Activated CD4-positive, alpha-beta T cell treated with anti-CD3 and anti-CD28 coated beads, Interleukin-2, amount 50 U/mL, for 48 hours (primary cell): Measurements from ENCODE around the gene TBC1D1.

ENCODE experiments used
- DNase-seq, 2 experiments: peaks; one replicate each; pipeline ENCODE4 v3.0.0-alpha.2; 2020

Gene TBC1D1

GRCh38 chr4:38154681-38155588 lies 264.1 kb downstream of the TBC1D1 start:
- no peak for DNase-seq

- DNase-seq: no peak
Measured at GRCh38 chr4:38155589-38156294, 264.9 kb downstream of the TBC1D1 start.

- DNase-seq: no peak
Measured at GRCh38 chr4:38157592-38157991, 266.7 kb downstream of the TBC1D1 start.

GRCh38 chr4:38160487-38161207 lies 269.8 kb downstream of the TBC1D1 start:
- peak; percentile 29 to 54 for DNase-seq

- no peak for DNase-seq
Measured at GRCh38 chr4:38161208-38162113, 270.6 kb downstream of the TBC1D1 start.

- DNase-seq: no peak
Measured at GRCh38 chr4:38162240-38162784, 271.4 kb downstream of the TBC1D1 start.

- DNase-seq: no peak
Measured at GRCh38 chr4:38163216-38164006, 272.5 kb downstream of the TBC1D1 start.

GRCh38 chr4:38164346-38164745 lies 273.5 kb downstream of the TBC1D1 start:
- DNase-seq: no peak

GRCh38 chr4:38166082-38166481 lies 275.2 kb downstream of the TBC1D1 start:
- DNase-seq: no peak

- no peak for DNase-seq
Measured at GRCh38 chr4:38166768-38167167, 275.9 kb downstream of the TBC1D1 start.

GRCh38 chr4:38167973-38168372 lies 277.1 kb downstream of the TBC1D1 start:
- DNase-seq: no peak

GRCh38 chr4:38169524-38169923 lies 278.6 kb downstream of the TBC1D1 start:
- no peak for DNase-seq

- DNase-seq: no peak
Measured at GRCh38 chr4:38170338-38171169, 279.7 kb downstream of the TBC1D1 start.

GRCh38 chr4:38172078-38172477 lies 281.2 kb downstream of the TBC1D1 start:
- no peak for DNase-seq

- DNase-seq: no peak
Measured at GRCh38 chr4:38173935-38174518, 283.1 kb downstream of the TBC1D1 start.

GRCh38 chr4:38174801-38175200 lies 283.9 kb downstream of the TBC1D1 start:
- no peak for DNase-seq

GRCh38 chr4:38176165-38176564 lies 285.3 kb downstream of the TBC1D1 start:
- no peak for DNase-seq

GRCh38 chr4:38177035-38177546 lies 286.2 kb downstream of the TBC1D1 start:
- peak; percentile 45 to 60 for DNase-seq

- DNase-seq: peak; percentile 38 to 49
Measured at GRCh38 chr4:38177641-38178391, 286.9 kb downstream of the TBC1D1 start.
